AG10803 (cell line): Measurements from ENCODE around the gene ACTR3.

Source experiments
- DNase-seq: peaks from one replicate; pipeline ENCODE4 v3.0.0; 2010; ENCODE audit warnings: low read depth
- H3K4me3 ChIP-seq: 2 replicates; pipeline ENCODE4 v1.5.1; 2011; ENCODE audit warnings: mild to moderate bottlenecking, low read length, control low read depth
- CTCF ChIP-seq: conservative IDR thresholded peaks from 2 replicates; pipeline ENCODE4 v1.5.1; 2011; ENCODE audit warnings: mild to moderate bottlenecking, low read length, control low read depth, inconsistent platforms

Gene ACTR3

GRCh38 chr2:113986762-113987290, 96.9 kb downstream of the ACTR3 start:
- no peak for TF ChIP-seq CTCF
- H3K4me3 ChIP-seq, result no peak overlapping the region
- no peak for DNase-seq

GRCh38 chr2:113992090-113992489, 102.2 kb downstream of the ACTR3 start:
- no peak for TF ChIP-seq CTCF
- no peak overlapping the region for H3K4me3 ChIP-seq
- no peak for DNase-seq

GRCh38 chr2:113996671-113997594, 107.0 kb downstream of the ACTR3 start:
- TF ChIP-seq CTCF, result no peak
- no peak for DNase-seq

GRCh38 chr2:114001152-114001551, 111.3 kb downstream of the ACTR3 start:
- TF ChIP-seq CTCF, result no peak
- no peak overlapping the region for H3K4me3 ChIP-seq
- no peak for DNase-seq

More at GRCh38 chr2:113996671-113997594, 107.0 kb downstream of the ACTR3 start:
- no peak overlapping the region for H3K4me3 ChIP-seq

GRCh38 chr2:114001937-114002336, 112.0 kb downstream of the ACTR3 start:
- H3K4me3 ChIP-seq, result no peak overlapping the region
- DNase-seq, result no peak
- TF ChIP-seq CTCF, result no peak

GRCh38 chr2:114005110-114005783, 115.4 kb downstream of the ACTR3 start:
- no peak overlapping the region for H3K4me3 ChIP-seq
- DNase-seq, result no peak
- no peak for TF ChIP-seq CTCF
